HG03103 (cell line): Measurements from ENCODE around the gene C22orf42.
"Not testable (repeated sequence)": the region's sequence is repeated elsewhere in the genome, so short reads cannot be mapped to it uniquely, and the experiment has no call there.

ENCODE experiments used
- ATAC-seq: cut with Tn5 transposase; IDR thresholded peaks from one replicate; pipeline ENCODE4 v1.9.1; 2021; ENCODE audit warnings: low read depth; ENCODE audit not compliant: unreplicated experiment

Gene C22orf42, protein sequence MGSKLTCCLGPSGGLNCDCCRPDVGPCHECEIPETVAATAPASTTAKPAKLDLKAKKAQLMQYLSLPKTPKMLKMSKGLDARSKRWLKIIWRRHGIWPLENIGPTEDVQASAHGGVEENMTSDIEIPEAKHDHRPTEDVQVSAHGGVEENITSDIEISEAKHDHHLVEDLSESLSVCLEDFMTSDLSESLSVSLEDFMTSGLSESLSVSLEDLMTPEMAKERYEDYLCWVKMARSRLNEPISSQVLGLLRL

GRCh38 chr22:32158712-32159533 lies at the start of gene C22orf42:
Gene C22orf42, minus strand, starts transcription at chr22:32159303. Its CDS starts 88 bp downstream, at chr22:32159215.
- no peak for ATAC-seq

GRCh38 chr22:32208681-32209080 lies 49.6 kb upstream of the C22orf42 start:
- ATAC-seq: no peak

DNA sequence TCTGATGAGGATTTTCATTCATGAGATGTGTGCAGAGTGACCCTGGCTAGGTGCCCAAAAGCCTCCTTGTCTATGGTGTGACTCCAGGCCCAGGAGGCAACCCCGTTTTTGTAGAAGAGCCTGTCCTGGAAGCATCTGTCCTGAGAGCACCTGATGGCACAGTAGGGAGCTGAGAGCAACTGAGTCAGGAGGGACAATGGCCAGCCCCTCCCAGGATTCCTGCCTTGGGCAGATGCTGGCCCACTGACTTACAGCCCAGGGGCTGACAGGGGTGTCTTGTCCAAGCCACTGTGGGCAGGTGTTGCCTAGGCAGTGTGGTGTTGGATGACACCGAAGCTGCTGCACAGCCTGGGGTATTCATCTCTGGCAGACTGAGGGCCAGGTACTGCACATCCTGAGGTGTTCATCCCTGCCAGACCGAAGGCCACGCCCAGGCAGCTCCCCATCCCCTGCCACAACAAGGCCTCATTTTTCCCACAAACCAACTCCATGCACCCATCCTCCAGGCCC lies 48.9 kb upstream of the C22orf42 start:
- no peak for ATAC-seq

DNA sequence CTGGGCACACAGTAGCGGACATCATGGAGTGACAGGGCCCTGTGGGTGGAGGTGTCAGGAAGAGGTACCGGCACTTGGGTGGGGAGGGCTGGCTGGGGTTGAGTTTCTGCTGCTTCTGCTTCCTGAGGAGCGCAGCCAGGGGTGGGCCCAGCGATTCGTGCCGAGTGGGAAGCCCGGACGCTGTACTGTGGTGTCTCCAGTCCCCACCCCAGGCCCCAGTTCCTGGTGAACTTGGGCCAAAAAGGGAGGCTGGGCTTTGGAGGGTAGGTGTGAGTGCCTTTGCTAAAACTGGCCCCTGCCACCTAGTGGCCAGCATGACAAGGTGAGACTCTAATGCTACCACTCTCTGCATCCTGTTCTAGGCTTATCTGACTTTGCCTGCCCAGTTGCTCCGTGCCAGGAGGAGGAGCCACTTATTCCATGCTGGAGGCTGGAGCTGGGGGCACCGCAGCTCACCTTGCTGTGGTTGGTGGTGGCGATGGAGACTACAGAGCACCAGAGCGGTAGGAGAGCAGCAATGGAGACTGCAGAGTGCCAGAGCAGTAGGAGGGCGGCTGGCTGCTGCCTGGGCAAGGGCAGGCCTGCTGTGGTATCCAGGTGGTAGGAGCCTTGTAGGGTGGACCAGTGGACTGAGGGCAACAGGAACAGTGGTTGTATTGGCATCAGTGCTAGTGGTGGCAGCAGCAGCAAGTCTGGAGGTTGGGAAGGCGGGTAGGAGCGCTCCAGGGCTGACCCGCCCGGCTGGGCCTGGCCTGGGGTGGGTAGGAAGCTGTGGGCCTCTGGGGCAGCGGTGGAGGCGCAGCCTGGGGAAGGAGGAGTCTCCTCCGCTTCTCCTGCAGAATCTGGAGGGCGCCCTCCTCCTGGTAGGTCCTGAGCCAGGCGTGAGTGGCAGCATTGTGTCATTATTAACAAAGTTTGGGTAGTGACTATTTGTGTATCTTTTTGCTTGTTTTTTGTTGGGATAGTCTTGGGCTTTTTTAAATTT lies 48.0 kb upstream of the C22orf42 start:
- ATAC-seq: no peak

GRCh38 chr22:32205974-32206773 lies 47.1 kb upstream of the C22orf42 start:
- ATAC-seq: no peak

DNA sequence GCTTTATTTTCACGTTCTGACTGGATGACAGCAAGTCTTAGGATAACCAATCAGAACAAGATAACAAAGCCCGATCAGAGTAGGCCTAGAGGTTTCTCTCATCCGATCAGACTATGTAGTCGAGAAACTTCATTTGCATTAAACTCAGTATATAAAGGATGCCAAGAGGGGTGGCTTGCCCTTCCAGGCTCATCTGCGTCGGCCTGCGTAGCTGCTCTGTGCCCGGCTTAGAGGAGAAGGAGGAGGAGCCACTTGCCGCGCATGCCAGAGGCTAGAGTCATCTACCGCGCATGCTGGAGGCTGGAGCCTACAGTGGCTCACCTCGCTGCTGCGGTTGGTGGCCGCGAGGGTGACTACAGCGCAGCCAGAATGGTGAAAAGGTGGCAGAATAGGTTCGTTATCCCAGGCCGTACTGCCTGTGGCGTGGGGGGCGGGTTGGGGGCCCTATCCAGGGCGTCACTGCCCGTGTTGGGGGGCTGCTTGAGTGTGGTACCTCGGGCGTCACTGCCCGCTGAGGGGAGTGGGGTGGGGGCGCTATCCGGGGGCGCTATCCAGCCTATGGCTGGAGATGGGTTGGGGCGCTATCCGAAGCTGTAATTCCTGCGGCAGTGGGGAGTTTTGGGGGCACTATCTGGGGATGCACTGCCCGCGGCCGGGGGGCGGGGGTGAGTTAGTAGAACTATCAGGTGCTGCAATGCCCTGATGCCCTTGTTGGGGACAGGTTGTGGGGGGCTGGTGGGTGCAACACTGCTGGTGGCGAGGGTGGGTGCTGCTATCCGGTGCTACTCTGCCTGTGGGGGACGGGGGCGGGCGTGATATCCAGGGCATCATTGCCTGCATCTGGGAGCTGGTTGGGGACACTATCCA lies 46.0 kb upstream of the C22orf42 start, which contains the start of gene RFPL2:
Gene RFPL2 (minus strand): TSS at position 218 of the 867 bp plus-strand sequence. CDS start 2,622 bp downstream, outside the sequence.
- no peak for ATAC-seq

DNA sequence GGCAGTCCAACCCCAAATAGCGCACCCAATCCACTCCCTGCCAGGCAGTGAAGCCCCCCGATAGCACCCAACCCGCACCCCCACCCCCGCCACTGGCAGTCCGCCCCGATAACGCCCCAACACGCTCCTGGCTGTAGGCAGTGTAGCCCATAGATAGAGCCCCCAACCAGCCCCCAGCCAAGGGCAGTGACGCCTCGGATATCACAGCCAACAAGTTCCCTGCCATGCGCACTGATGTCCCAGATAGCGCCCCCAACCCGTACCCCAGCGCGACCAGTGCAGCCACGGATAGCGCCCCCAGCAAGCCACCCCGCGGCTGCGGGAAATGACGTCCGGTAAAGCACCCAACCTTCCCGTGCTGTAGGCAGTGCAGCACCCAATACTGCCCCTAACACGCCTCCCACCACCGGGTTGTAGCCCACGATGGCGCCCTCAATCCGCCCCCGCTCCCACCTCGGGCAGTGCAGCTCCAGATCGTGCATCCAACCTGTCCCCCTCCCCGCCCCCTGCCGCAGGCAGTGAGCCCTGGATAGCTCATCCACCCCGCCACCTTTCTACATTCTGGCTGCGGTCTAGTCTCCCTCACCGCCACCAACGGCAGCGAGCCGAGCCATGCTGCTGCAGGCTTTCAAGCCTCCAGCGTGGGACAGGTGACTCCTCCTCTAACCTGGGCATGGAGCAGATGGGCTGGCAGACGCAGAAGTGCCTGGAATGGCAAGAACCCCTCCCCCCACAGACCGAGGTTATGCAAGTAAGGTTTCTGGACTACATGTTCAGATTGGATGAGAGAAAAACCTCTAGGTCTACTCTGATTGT lies 45.1 kb upstream of the C22orf42 start:
- ATAC-seq: no peak

- ATAC-seq: no peak
Measured at GRCh38 chr22:32203181-32204039, 44.3 kb upstream of the C22orf42 start.

- no peak for ATAC-seq
Measured at GRCh38 chr22:32202539-32203180, 43.6 kb upstream of the C22orf42 start.

GRCh38 chr22:32202161-32202538 lies 43.0 kb upstream of the C22orf42 start:
- no peak for ATAC-seq

- ATAC-seq: no peak
Measured at GRCh38 chr22:32200752-32201151, 41.6 kb upstream of the C22orf42 start.

DNA sequence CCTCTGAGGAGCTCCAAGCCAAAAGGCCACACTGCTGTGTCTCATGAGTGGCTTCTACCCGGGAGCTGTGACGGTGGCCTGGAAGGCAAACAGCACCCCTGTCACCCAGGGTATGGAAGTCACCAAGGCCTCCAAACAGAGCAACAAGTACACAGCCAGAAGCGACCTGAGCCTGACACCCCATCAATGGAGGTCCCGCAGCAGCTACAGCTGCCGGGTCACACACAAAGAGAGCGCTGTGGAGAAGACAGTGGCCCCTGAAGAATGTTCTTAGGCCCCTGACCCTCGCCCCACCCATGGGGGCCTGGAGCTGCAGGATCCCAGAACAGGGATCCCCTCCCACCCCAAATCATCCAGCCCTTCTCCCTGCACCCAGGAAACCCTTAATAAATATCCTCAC lies 40.9 kb upstream of the C22orf42 start:
- no peak for ATAC-seq

GRCh38 chr22:32199341-32199740 lies 40.2 kb upstream of the C22orf42 start:
- ATAC-seq: no peak

DNA sequence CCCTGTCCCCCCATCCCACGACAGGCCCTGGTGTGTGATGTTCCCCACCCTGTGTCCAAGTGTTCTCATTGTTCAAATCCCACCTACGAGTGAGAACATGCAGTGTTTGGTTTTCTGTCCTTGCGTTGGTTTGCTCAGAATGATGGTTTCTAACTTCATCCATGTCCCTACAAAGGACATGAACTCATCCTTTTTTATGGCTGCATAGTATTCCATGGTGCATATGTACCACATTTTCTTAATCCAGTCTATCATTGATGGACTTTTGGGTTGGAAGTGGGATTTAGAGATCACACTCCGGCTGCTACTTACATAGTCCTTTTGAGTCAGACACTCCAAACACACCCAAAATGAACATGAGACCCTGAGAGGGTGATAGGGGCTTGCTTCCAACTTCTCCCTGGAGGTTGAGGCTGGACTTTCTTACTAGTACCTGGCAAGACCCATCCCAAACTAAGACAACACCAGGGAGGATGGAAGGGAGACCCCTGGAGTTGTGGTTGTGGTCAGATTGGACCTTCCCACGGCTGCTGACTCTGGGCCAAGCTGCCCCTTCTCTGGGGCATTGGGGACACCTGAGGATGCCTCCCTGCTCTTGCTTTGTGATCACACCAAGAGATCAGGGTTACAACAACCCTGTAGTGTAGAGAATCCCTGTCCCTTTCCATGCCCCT lies 38.6 kb upstream of the C22orf42 start:
- ATAC-seq: not testable (repeated sequence)

GRCh38 chr22:32195900-32196299 lies 36.8 kb upstream of the C22orf42 start:
- ATAC-seq: not testable (repeated sequence)

DNA sequence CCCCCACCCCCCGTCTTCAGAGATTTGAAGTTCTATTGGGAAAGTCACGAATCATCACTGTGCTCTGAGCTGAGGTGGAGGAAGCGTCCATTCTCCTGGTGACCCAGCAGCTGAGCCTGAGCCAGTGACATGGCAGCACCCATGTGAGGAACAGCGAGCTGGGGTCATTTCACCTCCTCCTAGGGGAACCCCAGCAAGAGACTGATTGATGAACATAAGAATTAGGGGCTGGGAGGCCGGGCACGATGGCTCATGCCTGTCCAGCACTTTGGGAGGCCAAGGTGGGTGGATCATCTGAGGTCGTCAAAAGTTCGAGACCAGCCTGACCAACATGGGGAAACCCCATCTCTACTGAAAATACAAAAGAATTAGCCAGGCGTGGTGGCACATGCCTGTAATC lies 34.2 kb upstream of the C22orf42 start:
- ATAC-seq: not testable (repeated sequence)
